GM15510 (cell line): ENCODE measurements around the gene TMF1.

Experiments used
- POLR2A ChIP-seq: IDR thresholded peaks from 3 replicates; pipeline ENCODE4 v1.6.1; 2011; ENCODE audit warnings: borderline replicate concordance; ENCODE audit not compliant: insufficient read length; ENCODE audit errors: extremely low read depth

TMF1 gene

DNA sequence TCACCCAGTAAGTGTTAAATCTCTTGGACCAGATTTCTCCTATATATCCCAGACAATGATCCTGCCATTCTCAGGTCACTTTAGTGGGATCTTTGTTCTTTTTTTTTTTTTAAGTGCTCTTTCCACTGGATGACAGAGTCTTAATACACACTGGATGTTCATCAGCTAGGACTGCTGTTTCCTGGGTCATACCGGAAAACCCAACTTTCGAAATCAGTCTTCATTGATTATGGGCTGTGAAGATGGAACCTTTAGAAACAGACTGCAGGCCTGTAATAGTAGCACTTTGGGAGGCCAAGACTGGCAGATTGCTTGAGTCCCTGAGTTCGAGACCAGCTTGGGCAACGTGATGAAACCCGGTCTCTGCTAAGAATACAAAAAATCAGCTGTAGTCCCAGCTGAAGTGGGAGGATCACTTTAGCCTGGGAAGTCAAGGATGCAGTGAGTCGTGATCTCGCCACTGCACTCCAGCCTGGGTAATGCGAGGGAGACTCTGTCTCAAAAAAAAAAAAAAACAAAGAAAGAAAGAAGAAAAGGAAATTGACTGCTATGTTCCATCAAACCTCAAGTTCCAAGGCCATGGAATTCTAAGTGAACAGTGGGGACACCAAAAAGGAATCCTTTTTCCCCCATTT is 40.9 kb downstream of the TMF1 start:
- TF ChIP-seq POLR2A: no peak

DNA sequence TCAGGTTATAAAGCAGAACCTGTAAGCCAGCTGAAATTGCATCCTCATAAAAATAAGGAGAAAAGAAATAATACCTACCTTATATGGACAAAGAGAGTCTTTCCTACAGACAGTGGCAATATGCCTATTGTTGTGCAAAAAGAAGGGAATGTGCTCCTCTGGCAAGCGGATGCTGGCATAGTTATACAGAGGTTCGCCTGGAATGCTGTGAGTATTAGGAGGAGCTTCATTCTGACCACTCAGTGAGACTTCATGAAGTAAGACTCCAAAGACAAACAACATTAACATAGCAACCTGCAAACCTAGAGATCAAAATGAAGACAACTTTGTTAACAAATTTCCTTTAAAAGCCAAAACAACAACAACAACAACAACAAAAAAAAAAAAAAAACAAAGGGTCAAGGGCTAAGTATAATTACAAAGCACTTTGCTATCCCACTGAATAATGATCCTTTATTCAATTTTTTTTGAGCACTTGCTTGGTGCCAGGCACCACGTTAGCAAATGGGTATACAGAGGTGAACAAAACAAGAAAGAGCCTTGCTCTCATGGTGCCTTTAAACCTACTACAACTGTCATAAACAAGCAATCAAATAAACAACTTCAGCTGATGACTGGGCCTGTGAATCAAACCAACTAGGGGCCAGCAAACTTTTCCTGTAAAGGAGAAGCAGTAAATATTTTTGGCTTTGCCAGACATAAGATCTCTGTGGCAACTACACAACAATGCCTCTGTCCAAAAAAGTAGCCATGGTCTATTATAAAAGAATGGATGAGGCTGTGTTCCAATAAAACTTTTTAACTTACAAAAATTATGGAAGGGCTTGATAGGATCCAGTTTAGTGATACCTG is 42.3 kb downstream of the TMF1 start:
- TF ChIP-seq POLR2A: no peak

DNA sequence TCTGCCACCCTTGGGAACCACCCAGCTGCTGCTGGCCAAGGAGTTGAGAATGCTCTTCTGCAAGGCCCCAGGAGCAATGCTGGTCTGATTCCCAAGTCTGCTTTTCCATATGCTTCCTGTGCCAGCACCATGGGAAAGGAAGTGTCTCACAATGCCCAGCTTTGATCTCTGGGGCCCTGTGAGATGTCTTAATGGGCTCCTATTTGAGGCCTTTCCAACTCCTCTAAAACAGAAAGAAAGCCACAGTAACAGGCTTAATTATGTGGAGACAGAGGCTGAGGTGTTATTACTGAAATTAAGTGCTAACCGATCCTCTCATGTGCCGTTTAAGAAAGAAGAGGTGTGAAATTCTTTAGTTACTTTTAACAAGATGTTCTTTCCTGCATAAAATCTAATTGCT is 43.2 kb downstream of the TMF1 start:
- TF ChIP-seq POLR2A: no peak

DNA sequence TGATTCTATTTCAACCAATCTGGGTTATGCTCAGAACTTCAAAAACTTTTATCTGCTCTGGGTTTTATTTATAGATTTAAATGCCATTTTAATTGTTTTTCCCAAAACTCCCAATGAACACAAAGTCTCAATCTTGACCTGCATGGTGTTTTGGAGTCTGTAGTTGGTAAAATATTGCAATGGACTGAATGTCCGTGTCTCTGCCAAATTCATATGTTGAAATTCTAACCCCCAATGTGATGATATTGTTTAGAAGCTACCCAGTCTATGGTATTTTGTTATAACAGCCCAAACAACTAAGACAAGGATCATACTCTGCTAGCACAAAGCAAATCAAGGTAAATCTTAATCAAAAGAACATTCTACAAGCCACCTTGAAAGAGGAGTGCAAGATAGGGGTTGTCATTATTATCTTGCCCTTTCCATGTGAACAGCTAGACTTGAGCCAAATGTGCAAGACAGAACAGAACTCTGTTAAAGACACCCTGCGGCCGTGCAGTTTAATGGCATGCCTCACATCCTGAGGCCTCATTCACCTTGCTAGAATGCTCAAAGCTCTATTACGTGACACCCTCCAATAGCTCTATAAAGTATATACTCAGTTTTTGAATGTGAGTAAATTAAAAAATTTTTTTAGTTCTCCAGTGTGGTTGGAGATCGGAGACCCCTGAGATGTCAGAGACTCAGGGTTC is 46.2 kb downstream of the TMF1 start:
- TF ChIP-seq POLR2A: no peak

DNA sequence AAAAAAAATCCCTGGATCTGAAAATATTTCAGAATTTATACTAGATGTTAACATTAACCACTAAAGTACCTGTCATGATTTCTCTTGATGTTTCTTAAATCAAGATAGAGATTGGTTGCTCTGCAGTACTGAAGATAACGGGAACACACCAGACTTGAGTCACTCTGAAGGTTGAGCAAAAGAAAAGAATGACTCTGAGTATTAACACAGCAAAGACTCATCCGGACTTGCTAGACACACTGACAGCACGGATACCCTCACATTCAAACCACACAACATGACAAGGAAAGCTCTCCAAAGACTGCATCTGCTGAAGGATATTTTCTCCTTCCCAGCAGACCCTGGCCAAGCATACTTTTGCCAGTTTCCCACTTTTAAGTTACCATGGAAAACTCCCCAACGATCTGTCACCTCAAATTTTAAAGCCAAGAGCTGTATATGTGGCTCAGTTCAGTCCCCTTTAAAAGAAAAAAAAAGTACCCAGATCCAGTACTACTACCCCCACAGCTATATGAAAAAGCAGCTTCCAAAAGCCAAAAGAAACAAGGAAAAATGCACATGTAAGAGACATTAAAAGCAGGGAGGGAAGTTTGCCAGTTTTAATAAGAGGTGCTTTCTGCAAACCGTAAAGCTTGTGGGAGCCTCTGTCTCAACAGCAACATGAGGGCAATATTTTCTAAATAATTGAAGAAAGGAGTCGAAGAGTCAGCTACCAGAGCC is 46.9 kb downstream of the TMF1 start:
- no peak for TF ChIP-seq POLR2A

DNA sequence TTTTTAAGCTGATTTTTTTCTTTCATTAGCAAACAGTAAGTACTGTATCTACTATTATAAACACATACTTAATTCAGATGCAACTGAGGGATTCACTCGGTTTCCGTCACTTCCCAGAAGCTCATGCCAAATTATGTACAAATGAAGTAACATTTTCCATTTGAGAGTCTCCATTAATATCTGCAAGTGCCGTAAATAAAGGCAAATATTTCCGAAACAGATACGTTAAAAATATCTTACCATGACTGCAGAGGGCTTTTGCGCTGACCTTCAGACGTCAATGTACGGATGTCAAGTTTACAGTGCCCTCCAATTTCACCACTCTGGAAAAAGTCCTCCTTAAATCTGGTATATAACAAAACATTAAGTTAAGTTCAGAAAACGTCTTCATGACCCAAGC is 48.0 kb downstream of the TMF1 start:
- no peak for TF ChIP-seq POLR2A

DNA sequence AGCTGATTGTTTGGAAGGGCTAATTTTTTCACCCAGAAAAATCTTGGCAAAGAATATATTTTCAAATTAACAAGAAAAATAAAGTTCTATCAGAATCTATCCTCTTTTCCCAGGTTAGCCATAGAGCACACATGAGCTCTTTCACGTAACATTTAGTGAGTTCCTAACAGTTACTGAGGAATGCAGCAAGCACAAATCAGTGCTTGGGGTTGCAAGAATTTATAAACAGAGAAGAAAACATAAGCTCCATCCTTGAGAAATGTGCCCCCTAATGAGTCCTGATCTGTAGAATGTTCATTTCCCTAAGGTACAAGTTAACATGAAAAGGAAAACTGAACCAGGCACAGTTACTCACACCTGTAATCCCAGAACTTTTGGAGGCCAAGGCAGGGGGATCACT is 52.5 kb downstream of the TMF1 start:
- TF ChIP-seq POLR2A: no peak

DNA sequence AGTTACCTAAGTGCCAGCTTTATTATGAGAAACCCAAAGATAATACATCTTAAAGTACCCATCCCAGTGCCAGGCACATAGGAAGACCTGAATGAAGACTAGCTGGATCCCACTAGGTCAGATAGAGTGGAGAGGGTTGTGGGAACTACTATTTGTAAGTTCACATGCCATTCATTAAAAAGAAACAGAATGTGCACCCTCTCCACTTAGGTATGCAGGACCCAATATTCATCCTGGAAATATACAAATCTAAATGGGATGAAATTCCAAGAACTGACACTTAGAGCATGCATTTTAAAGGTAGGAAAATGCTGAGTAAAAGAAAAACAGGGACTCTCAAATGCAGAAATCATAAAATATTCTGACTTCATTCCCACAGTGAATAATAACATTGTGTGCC is 53.0 kb downstream of the TMF1 start:
- TF ChIP-seq POLR2A: no peak

DNA sequence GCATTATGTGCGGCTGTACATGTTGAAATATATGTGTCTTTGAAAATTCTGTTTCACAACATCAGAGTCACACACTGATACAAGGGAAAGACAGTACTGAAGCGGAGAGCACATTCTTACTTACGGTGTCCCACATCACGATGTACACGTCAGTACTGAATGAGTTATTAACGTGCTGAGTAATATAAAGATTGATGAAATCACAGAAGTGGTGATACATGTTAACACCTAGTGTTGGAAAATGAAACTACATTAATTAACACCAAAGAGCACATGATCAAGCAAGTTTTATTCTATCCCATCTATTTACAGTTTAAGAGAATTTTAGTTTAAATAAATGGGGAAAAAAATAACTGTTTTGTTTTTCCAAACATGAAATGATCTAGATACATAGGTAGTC is 54.2 kb downstream of the TMF1 start:
- no peak for TF ChIP-seq POLR2A

DNA sequence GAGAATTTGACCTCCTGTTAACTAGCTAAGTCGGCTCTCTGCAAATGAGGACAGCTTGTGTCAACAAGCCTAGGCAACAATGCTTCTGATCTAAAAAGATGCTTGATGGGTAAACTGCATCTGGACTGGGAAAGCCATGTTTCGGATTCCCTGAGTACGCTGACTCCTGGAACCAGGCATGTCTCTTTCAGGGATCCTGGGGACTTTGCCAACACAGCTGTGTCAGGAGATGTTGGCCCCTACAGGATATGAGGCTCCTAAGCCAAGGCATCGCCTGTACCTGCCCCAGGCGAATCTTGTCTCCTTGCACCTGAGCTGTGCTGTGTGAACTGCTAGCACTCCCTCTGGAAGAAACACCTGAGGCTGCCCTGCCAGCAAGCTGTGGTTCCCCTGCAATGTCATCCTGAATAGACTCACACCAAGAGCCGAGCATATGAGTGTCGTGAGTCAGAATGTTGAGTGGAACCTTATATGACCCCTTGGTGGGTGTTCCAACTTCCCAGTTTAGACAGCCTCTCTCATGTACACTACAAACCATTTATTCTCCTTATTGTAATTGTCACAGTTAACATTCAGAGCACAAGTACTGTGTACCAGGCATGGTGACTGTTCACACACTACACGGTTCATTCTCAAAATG is 55.7 kb downstream of the TMF1 start:
- no peak for TF ChIP-seq POLR2A

DNA sequence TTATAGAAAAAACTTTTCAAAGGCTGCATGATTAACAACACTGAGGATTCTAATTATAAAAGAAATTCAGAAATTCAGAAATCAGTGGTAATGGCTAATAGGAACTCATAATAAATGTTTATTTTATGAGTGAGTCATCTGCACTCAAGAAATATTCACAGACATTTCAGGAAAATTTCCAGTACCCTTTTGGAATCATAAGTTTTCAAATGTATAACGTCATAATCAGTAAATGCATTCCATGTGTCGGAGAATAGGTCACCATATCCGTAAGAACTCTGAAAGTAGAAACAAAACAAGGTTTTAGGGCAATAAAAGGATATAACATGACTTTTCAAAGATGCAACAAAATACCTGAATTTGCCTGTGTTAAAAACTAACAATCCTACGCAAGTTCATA is 63.4 kb downstream of the TMF1 start:
- TF ChIP-seq POLR2A: no peak

DNA sequence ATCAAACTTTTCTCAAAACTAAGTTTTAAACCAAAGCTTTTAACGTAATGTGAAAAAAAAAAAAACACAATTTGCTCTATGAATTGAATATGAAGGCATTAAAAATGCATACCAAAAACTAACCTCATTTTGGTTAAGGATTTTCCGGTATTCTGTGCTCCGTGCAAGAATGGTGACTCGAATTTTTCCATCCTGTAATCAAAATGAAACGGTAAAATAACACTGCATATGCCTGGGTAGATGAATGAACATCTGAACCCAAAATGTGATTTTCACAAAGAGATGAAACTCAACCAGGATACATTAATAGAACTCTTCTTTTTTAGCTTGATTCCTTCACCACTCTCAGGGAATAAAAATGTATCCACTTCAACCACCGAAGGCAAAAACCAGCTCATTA is 64.8 kb downstream of the TMF1 start:
- TF ChIP-seq POLR2A: no peak

DNA sequence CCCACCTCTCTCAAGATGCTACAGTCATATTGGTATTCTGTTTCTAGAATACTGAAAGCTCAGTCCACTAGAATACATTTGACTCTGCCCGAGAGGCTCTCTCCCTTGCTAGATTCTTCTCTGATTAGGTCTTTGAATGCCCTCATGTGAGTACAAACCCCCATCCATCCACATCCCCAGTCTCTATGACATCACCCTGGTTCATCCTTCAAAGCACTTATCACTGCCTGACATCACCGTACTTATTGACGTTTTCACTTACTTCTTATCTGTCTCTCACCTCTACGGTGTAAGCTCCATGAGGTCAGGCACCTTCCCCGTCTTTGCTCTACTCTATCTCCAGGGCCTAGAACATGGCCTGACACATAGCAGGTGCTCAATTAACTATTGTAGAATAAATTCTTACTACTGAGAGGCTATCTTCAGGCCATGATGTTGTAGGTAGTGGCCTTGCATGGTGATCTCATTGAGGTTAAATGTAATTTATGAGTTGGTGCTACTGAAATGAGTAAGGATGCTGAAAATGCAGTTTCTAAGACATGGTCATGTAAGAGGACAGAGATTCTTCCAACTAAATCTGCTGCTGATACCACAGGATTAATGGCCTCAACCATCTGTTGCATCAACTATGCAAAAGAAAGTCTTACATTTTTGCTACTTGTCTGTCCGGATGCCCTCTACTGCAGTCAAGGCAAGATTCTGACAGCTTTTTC is 65.5 kb downstream of the TMF1 start:
- TF ChIP-seq POLR2A: no peak
